Liver (tissue), 9 donors: ENCODE data around the gene CD79A. TPM values are rescaled to one million over a fixed set of nuclear protein-coding genes. Genes with fewer than 3 reads are reported as not detected.

Source experiments
- DNase-seq: peaks from one replicate; pipeline ENCODE4 v3.0.0-alpha.2; 2017; ENCODE audit warnings: low spot score
- H3K27ac ChIP-seq, 2 donors: one replicate each; pipeline ENCODE4 v1.7.0; 2013; ENCODE audit warnings: inconsistent platforms in 2 of 2, low read length in 2 of 2, control low read depth in 1 of 2, low read depth in 1 of 2, mild to moderate bottlenecking in 1 of 2
- H3K27me3 ChIP-seq, 4 donors: one replicate each; pipeline versions ENCODE4 v1.6.1 to v1.7.0; 2013; ENCODE audit warnings: low read length in 3 of 4, inconsistent platforms in 1 of 4, mild to moderate bottlenecking in 1 of 4, moderate library complexity in 1 of 4; ENCODE audit not compliant: control insufficient read depth in 4 of 4, insufficient read depth in 4 of 4
- H3K36me3 ChIP-seq, 4 donors: one replicate each; pipeline versions ENCODE4 v1.6.1 to v1.7.0; 2013; ENCODE audit warnings: low read length in 3 of 4, mild to moderate bottlenecking in 3 of 4, low read depth in 1 of 4, moderate library complexity in 1 of 4; ENCODE audit not compliant: control insufficient read depth in 4 of 4, insufficient read depth in 3 of 4
- H3K4me1 ChIP-seq, 4 donors: one replicate each; pipeline versions ENCODE4 v1.6.1 to v1.7.0; 2013; ENCODE audit warnings: low read length in 3 of 4, mild to moderate bottlenecking in 3 of 4, moderate library complexity in 1 of 4; ENCODE audit not compliant: control insufficient read depth in 4 of 4, insufficient read depth in 4 of 4
- H3K4me3 ChIP-seq, 3 donors: one replicate each; pipeline versions ENCODE4 v1.6.1 to v1.7.0; 2013; ENCODE audit warnings: low read length in 3 of 3, control low read depth in 1 of 3, low read depth in 1 of 3, mild to moderate bottlenecking in 1 of 3
- H3K9ac ChIP-seq, 2 donors: one replicate each; pipeline ENCODE4 v1.7.0; 2013; ENCODE audit warnings: low read length in 2 of 2, mild to moderate bottlenecking in 2 of 2, moderate library complexity in 2 of 2, control low read depth in 1 of 2, low read depth in 1 of 2
- H3K9me3 ChIP-seq, 4 donors: one replicate each; pipeline versions ENCODE4 v1.6.1 to v1.7.0; 2013; ENCODE audit warnings: low read length in 3 of 4; ENCODE audit not compliant: control insufficient read depth in 4 of 4
- ATF3 ChIP-seq: IDR thresholded peaks from 2 replicates; pipeline ENCODE4 v1.6.1; 2016; ENCODE audit warnings: antibody characterized with exemption
- CTCF ChIP-seq: fragments of 150-350 bp; IDR thresholded peaks from 2 replicates; pipeline ENCODE4 v1.5.1; 2017; ENCODE audit warnings: improper control_type of control experiment, low read depth, low read length; ENCODE audit not compliant: missing input control
- EGR1 ChIP-seq, 2 donors: IDR thresholded peaks; 2 replicates each; pipeline ENCODE4 v1.6.1; 2016 to 2018; ENCODE audit warnings: antibody characterized with exemption in 2 of 2, low read depth in 2 of 2
- FOXA1 ChIP-seq: IDR thresholded peaks from 2 replicates; pipeline ENCODE4 v1.6.1; 2016; ENCODE audit warnings: antibody characterized with exemption
- FOXA2 ChIP-seq: IDR thresholded peaks from 2 replicates; pipeline ENCODE4 v1.6.1; 2016; ENCODE audit warnings: antibody characterized with exemption
- GABPA ChIP-seq, 2 donors: IDR thresholded peaks in 1 of 2; conservative IDR thresholded peaks in 1 of 2; 2 replicates each; pipeline ENCODE4 v1.6.1; 2016; ENCODE audit warnings: antibody characterized with exemption in 2 of 2, mild to moderate bottlenecking in 1 of 2, moderate library complexity in 1 of 2
- HNF4A ChIP-seq, 2 donors: conservative IDR thresholded peaks; 2 replicates each; pipeline ENCODE4 v1.6.1; 2016; ENCODE audit warnings: antibody characterized with exemption in 2 of 2, mild to moderate bottlenecking in 2 of 2
- HNF4G ChIP-seq: IDR thresholded peaks from 2 replicates; pipeline ENCODE4 v1.6.1; 2016; ENCODE audit warnings: antibody characterized with exemption
- JUND ChIP-seq, 2 donors: IDR thresholded peaks; 2 replicates each; pipeline ENCODE4 v1.6.1; 2016; ENCODE audit warnings: antibody characterized with exemption in 2 of 2
- MAX ChIP-seq: IDR thresholded peaks from 2 replicates; pipeline ENCODE4 v1.6.1; 2016; ENCODE audit warnings: antibody characterized with exemption
- NR2F2 ChIP-seq: IDR thresholded peaks from 2 replicates; pipeline ENCODE4 v1.6.1; 2016; ENCODE audit warnings: antibody characterized with exemption
- RAD21 ChIP-seq, 2 donors: IDR thresholded peaks; 2 replicates each; pipeline ENCODE4 v1.6.1; 2016; ENCODE audit warnings: antibody characterized with exemption in 2 of 2, mild to moderate bottlenecking in 2 of 2
- REST ChIP-seq: IDR thresholded peaks from 2 replicates; pipeline ENCODE4 v1.6.1; 2016; ENCODE audit warnings: antibody characterized with exemption, mild to moderate bottlenecking
- RXRA ChIP-seq, 2 donors: IDR thresholded peaks; 2 replicates each; pipeline ENCODE4 v1.6.1; 2017 to 2018; ENCODE audit warnings: antibody characterized with exemption in 2 of 2, mild to moderate bottlenecking in 1 of 2
- SP1 ChIP-seq: IDR thresholded peaks from 2 replicates; pipeline ENCODE4 v1.6.1; 2018; ENCODE audit warnings: antibody characterized with exemption, mild to moderate bottlenecking
- TAF1 ChIP-seq: conservative IDR thresholded peaks from 2 replicates; pipeline ENCODE4 v1.6.1; 2016; ENCODE audit warnings: antibody characterized with exemption, mild to moderate bottlenecking
- YY1 ChIP-seq: IDR thresholded peaks from 2 replicates; pipeline ENCODE4 v1.6.1; 2016; ENCODE audit warnings: antibody characterized with exemption, mild to moderate bottlenecking
- ZBTB33 ChIP-seq: IDR thresholded peaks from 2 replicates; pipeline ENCODE4 v1.6.1; 2016; ENCODE audit warnings: antibody characterized with exemption
- WGBS: extraction: QIAGEN DNeasy Blood & Tissue Kit; methylation state at CpG from one replicate; pipeline ENCODE4 v1.1.7; 2013; 5-methylcytosine and 5-hydroxymethylcytosine counted together
- polyA plus RNA-seq, 2 donors: library from polyadenylated mRNA; stranded (reverse) in 1 of 2; unstranded in 1 of 2; fragments of 200-250 nt in 1 of 2; fragments of >200 nt in 1 of 2; fragmentation: Nextera tagmentation in 1 of 2; extraction: Ambion mirVana in 1 of 2; gene quantifications; one replicate each; pipeline versions ENCODE4 v1.2.1 to v1.2.3, GENCODE V29; 2013 to 2015
- total RNA-seq, 2 donors: library from RNA; depleted of rRNA; stranded (reverse); fragments of >200 nt; gene quantifications; one replicate each; pipeline ENCODE4 v1.2.3, GENCODE V29; 2014
- donor health status: healthy.
- donor health status: healthy.
- donor health status: healthy.
- donor health status: healthy.
- donor health status: healthy.

CD79A gene
- total and polyA plus RNA-seq, 4 donors = 0.43 to 5.0 (median 2.0) TPM

GRCh38 chr19:41911889-41912731, 35.0 kb downstream of the CD79A start:
- 13% methylated on average over 29 of the region's 29 CpGs for WGBS
- DNase-seq = no peak
- H3K36me3 ChIP-seq = no peaks in the 10 kb centered on the region
- TF ChIP-seq ZBTB33 (no peak), RXRA (IDR thresholded peaks at IDR 0.05) (no peak), MAX (no peak), JUND (IDR thresholded peaks at IDR 0.05) (no peak), EGR1 (IDR thresholded peaks at IDR 0.05; ENCODE audit: low read depth in 2 of 2) (no peak), REST (no peak), NR2F2 (no peak), TAF1 (no peak), HNF4A (conservative IDR thresholded peaks at IDR 0.05) (no peak), RAD21 (IDR thresholded peaks at IDR 0.05) (no peak), FOXA2 (no peak), CTCF (no peak), FOXA1 (no peak), HNF4G (no peak), ATF3 (no peak), GABPA (IDR thresholded peaks at IDR 0.05 in 1 of 2, conservative IDR thresholded peaks at IDR 0.05 in 1 of 2) (no peak), SP1 (no peak), YY1 (no peak)
- H3K9ac ChIP-seq = no peak overlapping the region
- H3K27me3 ChIP-seq = peaks cover 4 to 13% (median 8%) of the 10 kb centered on the region in 4 donors
- peaks cover 0 to 3% (median 1%) of the 10 kb centered on the region in 4 donors for H3K4me1 ChIP-seq
- no peak overlapping the region for H3K4me3 ChIP-seq
- peaks cover 0 to 2% (median 0%) of the 10 kb centered on the region in 4 donors for H3K9me3 ChIP-seq
- H3K27ac ChIP-seq = no peak overlapping the region
